A549 (cell line): Measurements from ENCODE around the gene TAF8. TPM values are rescaled to one million over a fixed set of nuclear protein-coding genes. Genes with fewer than 3 reads are reported as not detected.

Experiments used
- ATAC-seq, 2 experiments: fragments of 200-7000 bp in 1 of 2; fragments of >200 bp in 1 of 2; cut with Nextera tagmentation in 1 of 2; cut with Tn5 transposase in 1 of 2; 3 replicates each; pipeline versions ENCODE4 v1.8.0 to v1.9.1; 2018 to 2020; ENCODE audit warnings: mild to moderate bottlenecking in 1 of 2, moderate library complexity in 1 of 2
- CTCF ChIA-PET: fragments of 300-600 bp; sonication (Branson Sonifier 250); formaldehyde crosslinking; extraction: SDS; loops from one replicate; lab custom pipeline; 2021; ENCODE audit warnings: antibody characterized with exemption, inconsistent platforms; lab: Yijun Ruan, JAX
- POLR2A ChIA-PET: fragments of 350-600 bp; formaldehyde crosslinking; extraction: SDS; loops from one replicate; lab custom pipeline; 2021; ENCODE audit warnings: antibody characterized with exemption, inconsistent platforms; lab: Yijun Ruan, JAX
- DNase-seq, 2 experiments: peaks; one replicate each; pipeline versions ENCODE4 v3.0.0 to v3.0.0-alpha.2; 2011 to 2016; ENCODE audit warnings: low read depth in 1 of 2, low spot score in 1 of 2
- FAIRE-seq: peaks from 2 replicates; lab custom pipeline; 2011; peaks lifted over from hg19 to GRCh38; lab: Jason Lieb, UNC
- H3K27ac ChIP-seq, 2 experiments: fragments of >200 bp; sonication (Bioruptor Twin); formaldehyde crosslinking; 3 replicates each; pipeline ENCODE4 v1.5.1; 2016 to 2017
- H3K4me1 ChIP-seq: fragments of >200 bp; sonication (Bioruptor Twin); formaldehyde crosslinking; 3 replicates; pipeline ENCODE4 v1.6.1; 2016
- H3K4me2 ChIP-seq: fragments of >200 bp; sonication (Bioruptor Twin); formaldehyde crosslinking; 3 replicates; pipeline ENCODE4 v1.6.1; 2016
- H3K4me3 ChIP-seq: fragments of >200 bp; sonication (Bioruptor Twin); formaldehyde crosslinking; 3 replicates; pipeline ENCODE4 v1.5.1; 2016
- H3K9me3 ChIP-seq: fragments of >200 bp; sonication (Bioruptor Twin); formaldehyde crosslinking; 3 replicates; pipeline ENCODE4 v1.6.1; 2016
- ATOH8 ChIP-seq: fragments of 250-450 bp; sonication (Bioruptor Pico); IDR thresholded peaks from 2 replicates; pipeline ENCODE4 v1.5.0; 2020; ENCODE audit warnings: low read depth, mild to moderate bottlenecking, moderate library complexity
- CBX8 ChIP-seq: fragments of 200-600 bp; sonication (generic); IDR thresholded peaks from 2 replicates; pipeline ENCODE4 v1.6.1; 2016
- CHD2 ChIP-seq: fragments of 150-350 bp; IDR thresholded peaks from 2 replicates; pipeline ENCODE4 v1.6.1; 2014; ENCODE audit warnings: low read length; ENCODE audit not compliant: partially characterized antibody
- EP300 ChIP-seq, 2 experiments: fragments of >200 bp; sonication (Bioruptor Twin); formaldehyde crosslinking; IDR thresholded peaks; 2 replicates in 1 of 2; 3 replicates in 1 of 2; pipeline ENCODE4 v1.6.1; 2016 to 2017
- FOSB ChIP-seq: fragments of 250-450 bp; sonication (Bioruptor Pico); IDR thresholded peaks from 2 replicates; pipeline ENCODE4 v1.5.0; 2020; ENCODE audit warnings: mild to moderate bottlenecking, moderate library complexity
- HDAC2 ChIP-seq: fragments of 200-600 bp; sonication (generic); IDR thresholded peaks from 2 replicates; pipeline ENCODE4 v1.6.1; 2016
- HMGXB4 ChIP-seq: fragments of 250-450 bp; sonication (Bioruptor Pico); IDR thresholded peaks from 2 replicates; pipeline ENCODE4 v1.5.0; 2021; ENCODE audit warnings: mild to moderate bottlenecking, moderate library complexity, borderline replicate concordance
- KDM5A ChIP-seq: fragments of 200-600 bp; sonication (generic); IDR thresholded peaks from 2 replicates; pipeline ENCODE4 v1.6.1; 2016; ENCODE audit warnings: antibody characterized with exemption, mild to moderate bottlenecking
- MAZ ChIP-seq: fragments of 150-350 bp; IDR thresholded peaks from 2 replicates; pipeline ENCODE4 v1.6.1; 2014; ENCODE audit warnings: antibody characterized with exemption, low read depth, low read length, borderline replicate concordance
- POLR2A ChIP-seq: IDR thresholded peaks from 2 replicates; pipeline ENCODE4 v1.6.1; 2012; ENCODE audit warnings: mild to moderate bottlenecking, low read length
- RARB ChIP-seq: fragments of 250-450 bp; sonication (Bioruptor Pico); IDR thresholded peaks from 2 replicates; pipeline ENCODE4 v1.8.0; 2021; ENCODE audit warnings: mild to moderate bottlenecking, moderate library complexity
- REST ChIP-seq: fragments of 200-600 bp; sonication (generic); IDR thresholded peaks from 2 replicates; pipeline ENCODE4 v1.6.1; 2016; ENCODE audit warnings: antibody characterized with exemption, mild to moderate bottlenecking, moderate library complexity
- RNF2 ChIP-seq: fragments of 200-600 bp; sonication (generic); IDR thresholded peaks from 2 replicates; pipeline ENCODE4 v1.6.1; 2016; ENCODE audit warnings: low read depth, mild to moderate bottlenecking, antibody characterized with exemption, moderate library complexity, borderline replicate concordance
- SREBF2 ChIP-seq: fragments of 450-650 bp; IDR thresholded peaks from 2 replicates; pipeline ENCODE4 v1.6.1; 2014; ENCODE audit warnings: mild to moderate bottlenecking, moderate library complexity
- TFCP2L1 ChIP-seq: fragments of 250-450 bp; sonication (Bioruptor Pico); IDR thresholded peaks from 2 replicates; pipeline ENCODE4 v1.5.0; 2021; ENCODE audit warnings: mild to moderate bottlenecking
- ZFP36 ChIP-seq: fragments of 450-650 bp; IDR thresholded peaks from 2 replicates; pipeline ENCODE4 v1.6.1; 2014; ENCODE audit warnings: borderline replicate concordance; ENCODE audit not compliant: partially characterized antibody
- ZSCAN20 ChIP-seq: fragments of 250-450 bp; sonication (Bioruptor Pico); IDR thresholded peaks from 2 replicates; pipeline ENCODE4 v1.8.0; 2022; ENCODE audit warnings: mild to moderate bottlenecking, moderate library complexity
- WGBS: methylation state at CpG from one replicate; pipeline ENCODE4 v1.1.6; 2017; ENCODE audit errors: missing lambda C conversion rate; 5-methylcytosine and 5-hydroxymethylcytosine counted together
- polyA plus RNA-seq, 4 experiments: library from polyadenylated mRNA; depleted of rRNA in 3 of 4; stranded (reverse); fragments of >200 nt; fragmentation: RNase III in 1 of 4; extraction: RNeasy Plus Mini Kit Qiagen cat#74134 plus additional on column Dnase treatment in 1 of 4; gene quantifications; 2 replicates in 3 of 4; 3 replicates in 1 of 4; pipeline ENCODE4 v1.2.3, GENCODE V29; 2011 to 2017
- TF ChIP-seq, protein P1 (sequence below): IDR thresholded peaks from 2 replicates; pipeline ENCODE4 v1.6.1; 2012; ENCODE audit warnings: low read depth, borderline replicate concordance
- TF ChIP-seq, protein P2 (sequence below): fragments of >200 bp; sonication (Bioruptor Twin); formaldehyde crosslinking; IDR thresholded peaks from 2 replicates; pipeline ENCODE4 v1.6.1; 2016

Gene TAF8
- polyA plus RNA-seq, 2 of the 4 experiments (the other 2 are of a cell fraction), result 14.0 to 18.7 TPM

DNA sequence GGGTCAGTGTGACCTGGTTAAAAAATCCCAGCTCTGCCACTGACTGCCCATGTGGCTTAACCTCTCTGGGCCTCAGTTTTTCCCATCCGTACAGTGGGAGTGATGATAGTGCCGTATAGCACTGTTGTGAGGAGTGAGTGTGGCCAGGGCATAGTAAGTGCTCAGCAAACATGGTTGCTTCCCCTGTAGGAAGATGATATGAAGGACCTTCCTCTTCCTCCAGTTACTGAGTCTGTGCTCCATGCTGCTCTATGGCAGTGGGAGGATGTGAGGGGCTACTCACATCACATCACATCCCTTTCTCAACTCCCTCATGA is 79.0 kb downstream of the TAF8 start:
- no peaks in the 10 kb centered on the region for H3K9me3 ChIP-seq
- no peak for DNase-seq
- no peak for ATAC-seq
- WGBS, result 93% methylated on average over 2 of the region's 2 CpGs
- POLR2A ChIA-PET, result interaction anchor here (0.5 kb wide), 1 partner anchor 10 kb away, joined by 3 read pairs; no protein-coding TSS in a partner anchor
- FAIRE-seq, result no peak
- CTCF ChIA-PET, result interaction anchor here (1.0 to 2.0 kb wide), 7 partner anchors 10 to 53 kb away, joined by 3 to 6 read pairs (median 4); no protein-coding TSS in a partner anchor
- 0 out of 3 replicates have a peak, but pooled peaks cover 3% of the 10 kb centered on the region for H3K4me1 ChIP-seq
- no peak overlapping the region for H3K27ac ChIP-seq
- TF ChIP-seq ATOH8 (CRISPR knock-in tag) (no peak), HDAC2 (no peak), FOSB (CRISPR knock-in tag) (no peak), CHD2 (no peak), ZFP36 (no peak), REST (no peak), CBX8 (no peak), EP300 (IDR thresholded peaks at IDR 0.05) (no peak), RNF2 (no peak), MAZ (no peak), RARB (CRISPR knock-in tag) (no peak), SREBF2 (no peak), POLR2A (no peak), HMGXB4 (CRISPR knock-in tag) (no peak), TFCP2L1 (no peak), ZSCAN20 (CRISPR knock-in tag) (no peak), KDM5A (no peak)
- TF ChIP-seq, protein P1, sequence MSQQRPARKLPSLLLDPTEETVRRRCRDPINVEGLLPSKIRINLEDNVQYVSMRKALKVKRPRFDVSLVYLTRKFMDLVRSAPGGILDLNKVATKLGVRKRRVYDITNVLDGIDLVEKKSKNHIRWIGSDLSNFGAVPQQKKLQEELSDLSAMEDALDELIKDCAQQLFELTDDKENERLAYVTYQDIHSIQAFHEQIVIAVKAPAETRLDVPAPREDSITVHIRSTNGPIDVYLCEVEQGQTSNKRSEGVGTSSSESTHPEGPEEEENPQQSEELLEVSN, result no peak
- TF ChIP-seq, protein P2, sequence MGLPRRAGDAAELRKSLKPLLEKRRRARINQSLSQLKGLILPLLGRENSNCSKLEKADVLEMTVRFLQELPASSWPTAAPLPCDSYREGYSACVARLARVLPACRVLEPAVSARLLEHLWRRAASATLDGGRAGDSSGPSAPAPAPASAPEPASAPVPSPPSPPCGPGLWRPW, result no peak
- no peak overlapping the region for H3K4me2 ChIP-seq
- no peak overlapping the region for H3K4me3 ChIP-seq

DNA sequence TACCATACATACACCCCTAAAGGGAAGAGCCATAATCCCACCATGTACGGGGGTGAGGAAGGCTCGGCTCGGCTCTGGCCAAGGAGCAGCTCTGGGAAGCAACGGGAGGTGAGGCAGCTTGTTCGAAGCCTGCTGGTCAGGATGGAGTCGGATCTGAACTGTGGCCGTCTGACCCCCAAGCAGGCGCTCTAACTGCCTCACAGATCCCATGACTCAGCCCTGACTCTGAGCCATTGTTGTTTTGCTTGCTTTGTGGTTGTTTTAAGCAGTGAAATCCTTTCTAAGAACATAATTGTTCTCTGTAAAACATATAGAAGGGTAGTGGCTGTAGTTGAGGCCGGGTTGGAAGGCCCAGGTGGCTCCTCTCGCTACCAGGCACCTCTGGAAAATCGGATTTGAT is 81.2 kb downstream of the TAF8 start:
- POLR2A ChIA-PET, result no interaction called here
- ATAC-seq (no peak), DNase-seq (no peak), FAIRE-seq (no peak)
- 73% methylated on average over 11 of the region's 11 CpGs for WGBS
- no peaks in the 10 kb centered on the region for H3K9me3 ChIP-seq
- TF ChIP-seq ZFP36 (no peak), EP300 (IDR thresholded peaks at IDR 0.05) (no peak)
- peaks cover 7% of the 10 kb centered on the region for H3K4me1 ChIP-seq
- peak overlapping the region in 1 of 2 experiments; percentile 24; a peak in 1 of 6 replicates for H3K27ac ChIP-seq
- H3K4me2 ChIP-seq, result no peak overlapping the region
- no peak overlapping the region for H3K4me3 ChIP-seq
- CTCF ChIA-PET, result no interaction called here
